ENCODE measurements around the gene GMCL2.
A peak's percentile ranks its signal among the peaks of the same experiment; 100 is the strongest.
"Not testable (repeated sequence)": the region's sequence is repeated elsewhere in the genome, so short reads cannot be mapped to it uniquely, and the experiment has no call there.

Gene GMCL2

DNA sequence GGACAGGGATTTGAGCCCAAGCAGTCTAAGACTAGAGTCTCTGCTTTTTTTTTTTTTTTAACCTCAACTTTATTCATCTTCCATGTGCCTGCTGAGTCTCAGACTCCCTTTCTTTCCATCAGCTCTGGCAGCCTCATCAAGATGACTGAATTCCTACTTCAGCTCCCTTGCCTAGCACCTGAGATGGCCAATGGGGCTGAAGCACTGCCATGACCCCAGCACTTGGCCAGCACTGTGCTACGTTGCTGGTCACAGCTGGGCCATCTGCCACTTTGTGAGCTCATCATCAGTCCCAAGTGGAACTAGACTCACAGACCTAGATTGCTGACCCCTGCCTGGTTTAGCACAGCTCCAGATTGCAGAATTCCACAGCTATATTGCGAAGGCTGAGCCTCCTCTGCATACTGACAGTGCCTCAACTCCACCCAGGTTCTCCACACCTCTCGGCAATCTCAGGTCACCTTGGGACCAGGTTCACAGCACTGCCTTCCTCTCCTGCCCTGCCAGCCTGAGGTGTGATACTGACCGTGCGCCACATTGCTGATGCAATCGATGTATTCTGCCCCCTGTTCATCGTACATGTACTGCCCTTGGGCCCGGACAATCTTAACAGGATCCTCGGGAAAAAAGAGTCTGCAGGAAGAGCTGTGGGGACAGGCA is 43.8 kb upstream of the GMCL2 start:
- Histone ChIP-seq H3K36me3 (ENCODE audit: insufficient read depth, low read length) (peaks cover 13% of the 10 kb centered on the region), H3K4me1 (ENCODE audit: control insufficient read depth, insufficient read depth, low read length, unreplicated experiment) (peaks cover 35% of the 10 kb centered on the region), H3K27ac (ENCODE audit: low read depth, low read length) (no peak overlapping the region)

DNA sequence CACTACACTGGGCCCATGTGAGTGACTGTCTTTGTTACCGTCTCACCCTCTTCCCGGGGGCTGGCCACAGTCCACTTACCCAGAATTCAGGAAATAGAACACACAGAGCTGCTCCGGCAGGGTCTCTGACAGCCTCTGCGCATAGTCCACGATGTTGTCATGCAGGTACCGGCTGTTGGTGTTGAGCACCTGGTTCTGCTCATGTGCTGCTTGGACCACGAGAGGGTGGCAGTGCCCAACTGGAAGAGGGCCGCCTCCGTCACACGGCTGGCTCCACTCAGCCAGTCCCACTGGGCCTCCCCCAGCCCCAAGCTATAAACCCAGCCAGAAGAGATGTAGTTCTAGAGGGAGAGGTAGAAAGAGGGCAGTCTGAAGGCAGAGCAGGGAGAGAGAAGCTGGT is 42.7 kb upstream of the GMCL2 start:
- H3K27me3 ChIP-seq (ENCODE audit: insufficient read depth, low read length) = no peaks in the 10 kb centered on the region
- H3K36me3 ChIP-seq (ENCODE audit: insufficient read depth, low read length) = peaks cover 13% of the 10 kb centered on the region

More for the DNA sequence above, 43.8 kb upstream of the GMCL2 start:
- H2AFZ ChIP-seq (ENCODE audit: low read length, unreplicated experiment) = no peak overlapping the region
- peaks cover 36% of the 10 kb centered on the region for H3K79me2 ChIP-seq (ENCODE audit: control insufficient read depth, insufficient read depth, low read length, unreplicated experiment)
- H3K27me3 ChIP-seq (ENCODE audit: insufficient read depth, low read length) = no peaks in the 10 kb centered on the region
- H3K4me3 ChIP-seq (ENCODE audit: low read depth, low read length) = peak overlapping the region; percentile 97

DNA sequence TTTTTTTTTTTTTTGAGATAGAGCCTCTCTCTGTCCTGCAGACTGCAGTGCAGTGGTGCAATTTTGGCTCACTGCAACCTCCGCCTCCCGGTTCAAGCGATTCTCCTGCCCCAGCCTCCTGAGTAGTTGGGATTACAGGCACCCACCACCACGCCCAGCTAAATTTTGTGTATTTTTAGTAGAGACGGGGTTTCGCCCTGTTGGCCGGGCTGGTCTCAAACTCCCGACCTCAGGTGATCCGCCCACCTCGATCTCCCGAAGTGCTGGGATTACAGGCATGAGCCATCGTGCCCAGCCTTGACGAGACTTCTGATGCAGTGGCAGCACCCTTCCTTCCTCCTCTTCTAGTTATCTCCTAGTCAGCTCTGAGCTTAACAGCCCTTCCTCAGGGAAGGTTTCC is 41.9 kb upstream of the GMCL2 start:
- H2AFZ ChIP-seq (ENCODE audit: low read length, unreplicated experiment); H3K4me3 ChIP-seq (ENCODE audit: low read depth, low read length); H3K27ac ChIP-seq (ENCODE audit: low read depth, low read length); H3K27me3 ChIP-seq (ENCODE audit: insufficient read depth, low read length): not testable (repeated sequence)
- peaks cover 39% of the 10 kb centered on the region for H3K79me2 ChIP-seq (ENCODE audit: control insufficient read depth, insufficient read depth, low read length, unreplicated experiment)
- peaks cover 13% of the 10 kb centered on the region for H3K36me3 ChIP-seq (ENCODE audit: insufficient read depth, low read length)
- peaks cover 35% of the 10 kb centered on the region for H3K4me1 ChIP-seq (ENCODE audit: control insufficient read depth, insufficient read depth, low read length, unreplicated experiment)

More for the DNA sequence above, 42.7 kb upstream of the GMCL2 start:
- Histone ChIP-seq H3K4me1 (ENCODE audit: control insufficient read depth, insufficient read depth, low read length, unreplicated experiment) (peaks cover 35% of the 10 kb centered on the region), H2AFZ (ENCODE audit: low read length, unreplicated experiment) (no peak overlapping the region), H3K27ac (ENCODE audit: low read depth, low read length) (no peak overlapping the region), H3K4me3 (ENCODE audit: low read depth, low read length) (no peak overlapping the region), H3K79me2 (ENCODE audit: control insufficient read depth, insufficient read depth, low read length, unreplicated experiment) (peaks cover 39% of the 10 kb centered on the region)

DNA sequence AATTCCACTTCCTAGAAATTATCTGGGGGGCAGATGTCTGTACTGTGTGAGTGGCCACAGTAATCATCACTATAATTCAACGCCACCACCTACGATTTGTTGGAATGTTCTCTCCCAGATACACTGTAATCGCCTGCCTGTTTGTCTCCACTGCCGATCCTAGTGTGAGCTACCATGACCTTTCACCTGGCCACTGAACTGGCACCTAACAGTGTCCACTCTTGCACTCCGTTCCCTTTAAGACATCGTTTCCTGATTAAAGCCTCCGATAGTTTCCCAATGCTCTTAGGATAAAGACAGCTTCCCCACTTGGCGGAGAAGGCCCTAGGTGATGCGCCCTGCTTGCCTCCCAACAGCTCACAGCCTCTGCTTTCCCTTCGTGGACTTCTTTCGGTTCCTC is 41.4 kb upstream of the GMCL2 start:
- Histone ChIP-seq H3K36me3 (ENCODE audit: insufficient read depth, low read length) (peaks cover 13% of the 10 kb centered on the region), H3K27ac (ENCODE audit: low read depth, low read length) (no peak overlapping the region), H3K4me1 (ENCODE audit: control insufficient read depth, insufficient read depth, low read length, unreplicated experiment) (peaks cover 35% of the 10 kb centered on the region), H2AFZ (ENCODE audit: low read length, unreplicated experiment) (no peak overlapping the region), H3K79me2 (ENCODE audit: control insufficient read depth, insufficient read depth, low read length, unreplicated experiment) (peaks cover 39% of the 10 kb centered on the region), H3K27me3 (ENCODE audit: insufficient read depth, low read length) (no peaks in the 10 kb centered on the region), H3K4me3 (ENCODE audit: low read depth, low read length) (no peak overlapping the region)

DNA sequence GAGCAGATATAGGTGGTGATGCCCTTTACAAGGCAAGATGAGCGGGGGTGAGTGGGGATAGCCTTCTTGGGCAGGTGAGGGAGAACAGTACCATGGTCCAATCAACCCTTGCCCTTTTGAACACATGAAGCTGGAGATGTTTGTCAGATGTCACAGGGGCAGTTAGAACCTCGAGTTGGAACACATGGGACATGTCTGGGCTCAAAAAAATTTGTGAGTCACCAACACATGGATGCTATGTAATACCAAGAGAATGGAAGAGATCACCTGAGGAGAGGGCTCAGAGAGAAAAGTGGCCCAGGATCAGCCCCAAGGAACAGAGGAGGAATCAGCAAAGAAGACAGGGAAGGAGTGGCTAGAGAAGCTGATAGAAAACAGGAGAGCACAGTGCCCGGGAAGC is 40.8 kb upstream of the GMCL2 start:
- H3K79me2 ChIP-seq (ENCODE audit: control insufficient read depth, insufficient read depth, low read length, unreplicated experiment) = peaks cover 39% of the 10 kb centered on the region
- peaks cover 13% of the 10 kb centered on the region for H3K36me3 ChIP-seq (ENCODE audit: insufficient read depth, low read length)

DNA sequence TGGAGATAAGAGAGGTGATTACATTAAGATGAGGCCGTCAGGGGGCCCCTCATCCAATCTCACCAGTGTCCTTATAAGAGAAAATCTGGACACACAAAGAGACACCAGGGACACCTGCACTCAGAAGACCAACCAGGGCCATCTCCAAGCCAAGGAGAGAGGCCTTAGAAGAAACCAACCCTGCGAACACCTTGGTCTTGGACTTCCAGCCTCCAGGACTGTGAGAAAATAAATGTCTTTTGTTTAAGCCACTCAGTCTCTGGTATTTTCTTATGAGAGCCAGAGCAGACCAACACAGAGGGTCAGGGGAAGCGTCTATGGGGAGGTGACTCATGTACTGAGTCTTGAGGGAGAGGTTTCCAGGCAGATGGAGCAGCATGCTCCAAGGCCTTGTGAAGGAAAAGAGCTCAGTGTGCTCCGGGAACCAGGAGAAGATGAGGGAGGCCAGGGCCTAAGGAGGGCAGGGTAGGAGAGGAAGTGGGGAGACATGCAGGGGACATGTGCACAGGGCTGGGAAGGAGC is 40.0 kb upstream of the GMCL2 start:
- H2AFZ ChIP-seq (ENCODE audit: low read length, unreplicated experiment) = no peak overlapping the region
- peaks cover 13% of the 10 kb centered on the region for H3K36me3 ChIP-seq (ENCODE audit: insufficient read depth, low read length)
- no peaks in the 10 kb centered on the region for H3K27me3 ChIP-seq (ENCODE audit: insufficient read depth, low read length)
- H3K4me3 ChIP-seq (ENCODE audit: low read depth, low read length) = no peak overlapping the region
- H3K4me1 ChIP-seq (ENCODE audit: control insufficient read depth, insufficient read depth, low read length, unreplicated experiment) = peaks cover 30% of the 10 kb centered on the region
- H3K27ac ChIP-seq (ENCODE audit: low read depth, low read length) = no peak overlapping the region
- H3K79me2 ChIP-seq (ENCODE audit: control insufficient read depth, insufficient read depth, low read length, unreplicated experiment) = peaks cover 39% of the 10 kb centered on the region

More for the DNA sequence above, 40.8 kb upstream of the GMCL2 start:
- Histone ChIP-seq H3K27me3 (ENCODE audit: insufficient read depth, low read length) (no peaks in the 10 kb centered on the region), H2AFZ (ENCODE audit: low read length, unreplicated experiment) (no peak overlapping the region), H3K27ac (ENCODE audit: low read depth, low read length) (no peak overlapping the region), H3K4me3 (ENCODE audit: low read depth, low read length) (no peak overlapping the region), H3K4me1 (ENCODE audit: control insufficient read depth, insufficient read depth, low read length, unreplicated experiment) (peaks cover 33% of the 10 kb centered on the region)

DNA sequence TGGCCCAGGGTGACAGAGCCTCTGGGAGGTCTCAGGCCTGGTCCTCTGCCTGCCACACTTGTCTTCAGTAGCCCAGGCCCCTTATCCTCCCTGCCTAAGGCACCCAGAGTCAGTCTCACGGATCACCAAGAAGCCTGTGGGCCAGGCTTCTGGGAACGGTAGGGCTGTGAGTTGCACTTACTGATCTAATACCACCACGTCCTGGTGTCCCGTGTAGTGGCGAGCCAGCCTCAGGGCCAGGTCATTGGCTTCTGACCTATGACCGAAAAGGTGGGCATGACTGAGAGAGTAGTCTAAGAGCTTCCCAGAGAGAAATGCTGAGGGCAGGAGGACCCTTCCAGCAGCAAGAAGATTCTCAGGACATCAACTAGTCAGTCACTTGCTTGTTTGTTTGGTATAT is 38.0 kb upstream of the GMCL2 start:
- peaks cover 21% of the 10 kb centered on the region for H3K79me2 ChIP-seq (ENCODE audit: control insufficient read depth, insufficient read depth, low read length, unreplicated experiment)
- peaks cover 17% of the 10 kb centered on the region for H3K4me1 ChIP-seq (ENCODE audit: control insufficient read depth, insufficient read depth, low read length, unreplicated experiment)
- H3K27ac ChIP-seq (ENCODE audit: low read depth, low read length) = no peak overlapping the region
- H3K27me3 ChIP-seq (ENCODE audit: insufficient read depth, low read length) = no peaks in the 10 kb centered on the region
- no peak overlapping the region for H2AFZ ChIP-seq (ENCODE audit: low read length, unreplicated experiment)
- peaks cover 18% of the 10 kb centered on the region for H3K36me3 ChIP-seq (ENCODE audit: insufficient read depth, low read length)
- no peak overlapping the region for H3K4me3 ChIP-seq (ENCODE audit: low read depth, low read length)

DNA sequence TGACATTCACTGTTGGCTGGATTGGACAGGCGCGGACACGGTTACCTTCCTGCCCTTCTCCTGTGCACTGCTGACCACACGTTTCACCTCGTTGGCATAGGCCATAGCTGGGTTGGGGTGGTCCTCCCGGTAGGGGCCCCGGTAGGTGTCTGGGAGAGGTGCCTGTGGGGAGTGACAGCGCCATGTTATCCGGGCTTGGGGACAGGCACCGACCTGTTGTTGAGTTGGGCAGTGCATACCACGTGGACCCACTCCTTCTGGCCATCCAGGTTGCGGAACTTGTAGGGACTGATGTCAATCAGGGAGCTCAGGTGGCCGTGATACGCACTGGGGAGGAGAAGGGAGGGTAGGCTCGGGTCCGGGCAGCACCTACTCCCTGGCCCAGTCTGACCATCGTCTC is 37.2 kb upstream of the GMCL2 start:
- Histone ChIP-seq H3K4me1 (ENCODE audit: control insufficient read depth, insufficient read depth, low read length, unreplicated experiment) (peaks cover 12% of the 10 kb centered on the region), H3K27ac (ENCODE audit: low read depth, low read length) (no peak overlapping the region), H3K27me3 (ENCODE audit: insufficient read depth, low read length) (no peaks in the 10 kb centered on the region), H3K36me3 (ENCODE audit: insufficient read depth, low read length) (peaks cover 18% of the 10 kb centered on the region), H3K4me3 (ENCODE audit: low read depth, low read length) (no peak overlapping the region), H3K79me2 (ENCODE audit: control insufficient read depth, insufficient read depth, low read length, unreplicated experiment) (peaks cover 13% of the 10 kb centered on the region), H2AFZ (ENCODE audit: low read length, unreplicated experiment) (no peak overlapping the region)

DNA sequence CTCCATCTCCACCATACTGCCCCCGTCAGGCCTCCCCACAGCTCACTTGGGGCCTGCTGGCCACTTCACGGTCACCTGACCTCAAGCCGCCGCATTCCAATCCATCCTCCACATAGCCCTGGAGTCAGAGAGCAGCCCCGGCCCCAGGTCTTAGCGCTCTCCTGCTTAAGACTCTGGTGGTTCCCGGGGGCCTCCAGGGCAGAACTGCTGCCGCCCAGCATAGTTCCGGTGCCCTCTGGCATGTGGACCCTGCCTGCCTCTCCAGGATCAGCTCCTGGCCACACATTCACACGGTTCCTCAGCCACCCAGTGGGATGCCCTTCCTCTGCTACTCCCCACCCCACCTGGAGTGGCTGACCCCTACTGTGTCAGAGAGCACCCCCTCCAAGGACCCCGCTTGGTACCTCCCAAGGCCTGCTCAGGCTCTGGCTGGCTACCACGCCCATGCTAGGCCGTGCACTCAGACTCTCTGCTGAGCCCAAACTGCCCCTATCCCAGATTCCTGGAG is 36.7 kb upstream of the GMCL2 start:
- no peak overlapping the region for H2AFZ ChIP-seq (ENCODE audit: low read length, unreplicated experiment)
- peaks cover 12% of the 10 kb centered on the region for H3K4me1 ChIP-seq (ENCODE audit: control insufficient read depth, insufficient read depth, low read length, unreplicated experiment)
- peaks cover 10% of the 10 kb centered on the region for H3K79me2 ChIP-seq (ENCODE audit: control insufficient read depth, insufficient read depth, low read length, unreplicated experiment)
- peaks cover 18% of the 10 kb centered on the region for H3K36me3 ChIP-seq (ENCODE audit: insufficient read depth, low read length)
- no peak overlapping the region for H3K4me3 ChIP-seq (ENCODE audit: low read depth, low read length)
- H3K27me3 ChIP-seq (ENCODE audit: insufficient read depth, low read length) = no peaks in the 10 kb centered on the region
- no peak overlapping the region for H3K27ac ChIP-seq (ENCODE audit: low read depth, low read length)

DNA sequence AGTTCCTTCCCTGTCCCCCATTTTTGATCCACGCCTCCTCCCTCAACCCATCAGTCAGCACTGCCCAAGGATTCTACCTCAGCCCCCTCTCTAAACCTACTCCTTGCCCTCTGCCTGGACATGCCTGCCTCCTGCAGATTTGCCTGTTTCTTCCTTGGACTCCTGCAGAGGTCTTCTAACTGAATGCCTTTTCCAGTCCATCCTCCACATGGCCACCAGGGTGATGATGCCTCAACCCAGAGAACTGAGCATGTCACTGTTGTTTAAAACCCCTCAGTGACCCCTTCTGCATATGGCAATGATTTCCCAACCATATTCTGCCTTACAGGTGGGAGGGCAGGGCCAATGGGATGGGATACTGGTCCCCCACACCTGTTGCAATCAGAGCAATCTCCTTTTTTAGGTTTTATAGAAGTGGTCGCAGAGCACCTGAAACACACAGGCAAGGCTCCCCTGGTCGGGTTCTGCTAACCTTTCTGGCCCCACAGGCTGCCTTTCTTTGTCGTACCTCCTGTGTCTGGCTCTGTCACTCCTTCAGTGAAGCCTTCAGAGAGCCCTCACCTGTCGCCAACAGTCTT is 36.1 kb upstream of the GMCL2 start:
- Histone ChIP-seq H3K36me3 (ENCODE audit: insufficient read depth, low read length) (peaks cover 18% of the 10 kb centered on the region), H3K79me2 (ENCODE audit: control insufficient read depth, insufficient read depth, low read length, unreplicated experiment) (peaks cover 5% of the 10 kb centered on the region), H3K4me3 (ENCODE audit: low read depth, low read length) (no peak overlapping the region), H3K27ac (ENCODE audit: low read depth, low read length) (no peak overlapping the region), H3K27me3 (ENCODE audit: insufficient read depth, low read length) (no peaks in the 10 kb centered on the region), H2AFZ (ENCODE audit: low read length, unreplicated experiment) (no peak overlapping the region), H3K4me1 (ENCODE audit: control insufficient read depth, insufficient read depth, low read length, unreplicated experiment) (peaks cover 9% of the 10 kb centered on the region)

DNA sequence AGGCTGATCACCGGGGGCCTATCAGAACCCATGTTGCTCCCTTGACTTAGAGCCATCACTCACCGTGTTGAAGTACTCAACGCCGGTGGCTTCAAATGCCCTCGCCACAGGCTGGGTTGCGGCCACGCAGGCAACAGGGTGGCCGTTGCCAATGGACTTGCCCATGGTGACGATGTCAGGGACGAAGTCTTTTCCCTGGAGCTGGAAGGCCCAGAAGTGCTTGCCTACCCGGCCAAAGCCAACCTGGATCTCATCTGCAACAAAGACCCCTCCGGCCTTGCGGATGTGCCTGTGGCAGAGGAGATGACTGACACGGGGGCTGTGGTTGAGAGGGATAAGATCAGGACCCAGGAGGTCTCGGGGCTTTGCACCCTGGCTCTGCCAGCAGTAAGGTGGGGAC is 35.1 kb upstream of the GMCL2 start:
- H3K4me3 ChIP-seq (ENCODE audit: low read depth, low read length) = no peak overlapping the region
- H3K79me2 ChIP-seq (ENCODE audit: control insufficient read depth, insufficient read depth, low read length, unreplicated experiment) = peaks cover 3% of the 10 kb centered on the region
- H2AFZ ChIP-seq (ENCODE audit: low read length, unreplicated experiment) = no peak overlapping the region
- H3K27ac ChIP-seq (ENCODE audit: low read depth, low read length) = no peak overlapping the region
- no peaks in the 10 kb centered on the region for H3K27me3 ChIP-seq (ENCODE audit: insufficient read depth, low read length)
- H3K36me3 ChIP-seq (ENCODE audit: insufficient read depth, low read length) = peaks cover 13% of the 10 kb centered on the region
- no peaks in the 10 kb centered on the region for H3K4me1 ChIP-seq (ENCODE audit: control insufficient read depth, insufficient read depth, low read length, unreplicated experiment)
